Loucy (cell line): Measurements from ENCODE around the gene GSE1.

Experiments
- H2AFZ ChIP-seq: fragments of 200-600 bp; sonication (generic); 2 replicates; pipeline ENCODE4 v1.6.0; 2016; ENCODE audit warnings: antibody characterized with exemption, mild to moderate bottlenecking, low read length, moderate library complexity
- H3F3A ChIP-seq: fragments of 200-600 bp; 2 replicates; pipeline ENCODE4 v1.6.0; 2016; ENCODE audit warnings: antibody characterized with exemption, low read depth, mild to moderate bottlenecking
- H3K27me3 ChIP-seq: fragments of 200-600 bp; sonication (generic); 2 replicates; pipeline ENCODE4 v1.6.1; 2014; ENCODE audit warnings: low read length, mild to moderate bottlenecking; ENCODE audit not compliant: insufficient read depth, poor library complexity, severe bottlenecking
- H3K36me3 ChIP-seq: fragments of 200-600 bp; sonication (generic); 2 replicates; pipeline ENCODE4 v1.6.1; 2016; ENCODE audit warnings: low read length; ENCODE audit not compliant: insufficient read depth
- H3K4me1 ChIP-seq: fragments of 200-600 bp; sonication (generic); 2 replicates; pipeline ENCODE4 v1.5.1; 2014; ENCODE audit warnings: low read length, mild to moderate bottlenecking; ENCODE audit not compliant: insufficient read depth, poor library complexity, severe bottlenecking
- H3K4me2 ChIP-seq: fragments of 200-600 bp; sonication (generic); 2 replicates; pipeline ENCODE4 v1.6.0; 2014; ENCODE audit warnings: antibody characterized with exemption, low read length, low read depth, mild to moderate bottlenecking; ENCODE audit not compliant: poor library complexity, severe bottlenecking
- H3K4me3 ChIP-seq: fragments of 200-600 bp; sonication (generic); 2 replicates; pipeline ENCODE4 v1.5.1; 2014; ENCODE audit warnings: low read length, mild to moderate bottlenecking, mixed read lengths; ENCODE audit not compliant: poor library complexity, severe bottlenecking
- H3K79me2 ChIP-seq: fragments of 200-600 bp; sonication (generic); 2 replicates; pipeline ENCODE4 v1.6.1; 2014; ENCODE audit warnings: low read length; ENCODE audit not compliant: insufficient read depth
- H3K9ac ChIP-seq: fragments of 200-600 bp; sonication (generic); 2 replicates; pipeline ENCODE4 v1.6.0; 2014; ENCODE audit warnings: mild to moderate bottlenecking, low read depth, low read length, moderate library complexity; ENCODE audit not compliant: poor library complexity, severe bottlenecking
- H3K9me2 ChIP-seq: fragments of 200-600 bp; sonication (generic); replicated peaks from 2 replicates; pipeline ENCODE4 v1.6.1; 2016; ENCODE audit warnings: low read depth, low read length, mixed read lengths
- H3K9me3 ChIP-seq: fragments of 200-600 bp; sonication (generic); 2 replicates; pipeline ENCODE4 v1.6.1; 2014; ENCODE audit warnings: mild to moderate bottlenecking, antibody characterized with exemption, low read length, low read depth; ENCODE audit not compliant: insufficient read depth
- H4K20me1 ChIP-seq: fragments of 200-600 bp; sonication (generic); 2 replicates; pipeline ENCODE4 v1.6.0; 2014; ENCODE audit warnings: antibody characterized with exemption, low read length, mild to moderate bottlenecking; ENCODE audit not compliant: insufficient read depth, poor library complexity, severe bottlenecking
- CTCF ChIP-seq: fragments of 200-600 bp; sonication (generic); conservative IDR thresholded peaks from 2 replicates; pipeline ENCODE4 v1.5.1; 2014; ENCODE audit warnings: mild to moderate bottlenecking, antibody characterized with exemption, low read length
- EZH2phosphoT487 ChIP-seq: fragments of 200-600 bp; IDR thresholded peaks from 2 replicates; pipeline ENCODE4 v1.6.1; 2018; ENCODE audit warnings: antibody characterized with exemption, mild to moderate bottlenecking, moderate library complexity, borderline replicate concordance

The GSE1 gene

DNA sequence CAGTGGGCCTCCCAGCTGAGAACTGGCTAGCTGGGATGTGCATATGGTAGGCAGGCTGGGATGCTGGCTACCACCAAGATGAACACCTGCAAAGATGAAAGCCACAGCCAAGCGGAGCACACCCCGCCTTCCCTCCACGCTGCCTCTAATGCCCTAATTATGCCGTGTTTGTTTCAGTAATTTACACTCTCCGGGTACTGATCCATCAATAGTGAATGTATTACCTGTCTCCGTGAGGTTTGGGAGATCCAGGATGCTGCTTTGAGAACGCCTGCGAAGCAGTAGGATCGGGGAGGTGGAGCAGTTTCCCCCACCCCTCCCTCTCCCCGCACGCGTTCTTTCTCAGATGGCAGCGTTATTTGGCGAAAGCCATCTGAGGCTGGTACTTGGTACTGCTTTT is 28.9 kb upstream of the GSE1 start:
- Histone ChIP-seq H3K4me2 (no peak overlapping the region), H3K9ac (no peak overlapping the region), H2AFZ (no peak overlapping the region), H3K27me3 (no peaks in the 10 kb centered on the region), H4K20me1 (peaks cover 100% of the 10 kb centered on the region), H3K36me3 (peaks cover 76% of the 10 kb centered on the region; the same call in 1 of the 2 replicates), H3K4me1 (peaks cover 10% of the 10 kb centered on the region), H3K4me3 (no peak overlapping the region), H3F3A (no peaks in the 10 kb centered on the region), H3K79me2 (peaks cover 100% of the 10 kb centered on the region), H3K9me2 (no peaks in the 10 kb centered on the region), H3K9me3 (no peaks in the 10 kb centered on the region)
- TF ChIP-seq EZH2phosphoT487: no peak

- no peak for TF ChIP-seq CTCF
- Histone ChIP-seq H3K36me3 (peaks cover 70% of the 10 kb centered on the region; the same call in 1 of the 2 replicates), H3K79me2 (peaks cover 100% of the 10 kb centered on the region), H3K9me2 (no peaks in the 10 kb centered on the region), H3K9me3 (no peaks in the 10 kb centered on the region), H3F3A (no peaks in the 10 kb centered on the region), H3K4me3 (no peak overlapping the region), H3K27me3 (no peaks in the 10 kb centered on the region), H3K9ac (no peak overlapping the region), H4K20me1 (peaks cover 100% of the 10 kb centered on the region), H3K4me1 (peaks cover 10% of the 10 kb centered on the region), H2AFZ (no peak overlapping the region), H3K4me2 (no peak overlapping the region)
These were observed 28.3 kb upstream of the GSE1 start for GRCh38 chr16:85584819-85585282.

GRCh38 chr16:85585711-85586110 is 27.4 kb upstream of the GSE1 start:
- Histone ChIP-seq H3K9me3 (no peaks in the 10 kb centered on the region), H3K9ac (no peak overlapping the region), H3K27me3 (no peaks in the 10 kb centered on the region), H3K36me3 (peaks cover 63% of the 10 kb centered on the region; the same call in 1 of the 2 replicates), H3K4me1 (peaks cover 10% of the 10 kb centered on the region), H2AFZ (no peak overlapping the region), H3K4me3 (no peak overlapping the region), H3K9me2 (no peaks in the 10 kb centered on the region), H3F3A (no peaks in the 10 kb centered on the region), H4K20me1 (peaks cover 100% of the 10 kb centered on the region), H3K79me2 (peaks cover 100% of the 10 kb centered on the region), H3K4me2 (no peak overlapping the region)
- TF ChIP-seq CTCF (no peak), EZH2phosphoT487 (no peak)
